Measurements from ENCODE around the gene PCID2. TPM values are rescaled to one million over a fixed set of nuclear protein-coding genes. Genes with fewer than 3 reads are reported as not detected.

PCID2 gene
- total RNA-seq, 4 donors from 2014 or later: 21.0 to 47.9 (median 33.6) TPM

DNA sequence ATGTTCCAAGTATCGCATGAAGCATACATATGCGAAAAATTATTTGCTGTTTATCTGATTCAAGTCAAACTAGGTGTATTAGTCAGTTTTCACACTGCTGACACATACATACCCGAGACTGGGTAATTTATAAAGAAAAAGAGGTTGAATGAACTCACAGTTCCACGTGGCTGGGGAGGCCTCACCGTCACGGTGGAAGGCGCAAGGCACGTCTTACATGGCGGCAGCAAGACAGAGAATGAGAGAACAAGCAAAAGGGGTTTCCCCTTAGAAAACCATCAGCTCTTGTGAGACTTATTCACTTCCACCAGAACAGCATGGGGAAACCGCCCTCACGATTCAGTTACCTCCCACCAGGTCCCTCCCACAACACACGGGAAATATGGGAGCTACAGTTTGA lies 63.0 kb downstream of the PCID2 start:
- Histone ChIP-seq H3K9me3 (no peaks in the 10 kb centered on the region), H3K36me3 (peaks cover 0 to 11% (median 0%) of the 10 kb centered on the region in 3 donors), H3K27me3 (no peaks in the 10 kb centered on the region), H3K4me3 (no peak overlapping the region), H3K4me1 (no peaks in the 10 kb centered on the region), H3K27ac (no peak overlapping the region)
- no peak for DNase-seq
- intact Hi-C loops (cut with DNase I): no loop called here
- 71 to 72% methylated on average over 11 to 12 of the region's 12 CpGs for WGBS, 2 donors
- TF ChIP-seq, protein P1, sequence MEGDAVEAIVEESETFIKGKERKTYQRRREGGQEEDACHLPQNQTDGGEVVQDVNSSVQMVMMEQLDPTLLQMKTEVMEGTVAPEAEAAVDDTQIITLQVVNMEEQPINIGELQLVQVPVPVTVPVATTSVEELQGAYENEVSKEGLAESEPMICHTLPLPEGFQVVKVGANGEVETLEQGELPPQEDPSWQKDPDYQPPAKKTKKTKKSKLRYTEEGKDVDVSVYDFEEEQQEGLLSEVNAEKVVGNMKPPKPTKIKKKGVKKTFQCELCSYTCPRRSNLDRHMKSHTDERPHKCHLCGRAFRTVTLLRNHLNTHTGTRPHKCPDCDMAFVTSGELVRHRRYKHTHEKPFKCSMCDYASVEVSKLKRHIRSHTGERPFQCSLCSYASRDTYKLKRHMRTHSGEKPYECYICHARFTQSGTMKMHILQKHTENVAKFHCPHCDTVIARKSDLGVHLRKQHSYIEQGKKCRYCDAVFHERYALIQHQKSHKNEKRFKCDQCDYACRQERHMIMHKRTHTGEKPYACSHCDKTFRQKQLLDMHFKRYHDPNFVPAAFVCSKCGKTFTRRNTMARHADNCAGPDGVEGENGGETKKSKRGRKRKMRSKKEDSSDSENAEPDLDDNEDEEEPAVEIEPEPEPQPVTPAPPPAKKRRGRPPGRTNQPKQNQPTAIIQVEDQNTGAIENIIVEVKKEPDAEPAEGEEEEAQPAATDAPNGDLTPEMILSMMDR (IDR thresholded peaks at IDR 0.05): no peak
- no peak for TF ChIP-seq POLR2A (IDR thresholded peaks at IDR 0.05)

DNA sequence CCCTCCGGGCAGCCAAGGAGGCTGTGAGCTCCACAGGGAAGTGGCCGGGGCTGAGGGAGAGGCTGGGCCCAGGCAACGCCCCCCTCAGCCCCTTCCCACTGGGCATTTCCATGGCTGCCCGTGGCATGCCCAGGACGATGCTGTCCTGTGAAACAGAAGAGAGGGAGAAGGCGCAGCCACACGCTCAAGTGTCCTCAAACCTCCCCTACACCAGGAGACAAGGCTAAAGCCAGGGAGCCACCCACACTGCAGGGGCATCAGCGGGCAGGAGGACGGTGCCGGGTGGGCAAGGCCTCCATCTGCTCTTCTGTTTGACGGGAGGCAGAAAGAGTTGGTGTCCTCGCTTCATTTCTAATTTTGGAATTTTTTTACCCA lies 64.2 kb downstream of the PCID2 start:
- no peaks in the 10 kb centered on the region for H3K4me1 ChIP-seq
- no peak overlapping the region for H3K27ac ChIP-seq
- DNase-seq: no peak
- peaks cover 0 to 11% (median 0%) of the 10 kb centered on the region in 3 donors for H3K36me3 ChIP-seq
- WGBS, 2 donors: 91 to 93% methylated on average over 5 to 9 of the region's 12 CpGs
- no peaks in the 10 kb centered on the region for H3K9me3 ChIP-seq
- H3K4me3 ChIP-seq: no peak overlapping the region
- TF ChIP-seq POLR2A (IDR thresholded peaks at IDR 0.05): no peak
- intact Hi-C loops (cut with DNase I): no loop called here
- no peaks in the 10 kb centered on the region for H3K27me3 ChIP-seq

DNA sequence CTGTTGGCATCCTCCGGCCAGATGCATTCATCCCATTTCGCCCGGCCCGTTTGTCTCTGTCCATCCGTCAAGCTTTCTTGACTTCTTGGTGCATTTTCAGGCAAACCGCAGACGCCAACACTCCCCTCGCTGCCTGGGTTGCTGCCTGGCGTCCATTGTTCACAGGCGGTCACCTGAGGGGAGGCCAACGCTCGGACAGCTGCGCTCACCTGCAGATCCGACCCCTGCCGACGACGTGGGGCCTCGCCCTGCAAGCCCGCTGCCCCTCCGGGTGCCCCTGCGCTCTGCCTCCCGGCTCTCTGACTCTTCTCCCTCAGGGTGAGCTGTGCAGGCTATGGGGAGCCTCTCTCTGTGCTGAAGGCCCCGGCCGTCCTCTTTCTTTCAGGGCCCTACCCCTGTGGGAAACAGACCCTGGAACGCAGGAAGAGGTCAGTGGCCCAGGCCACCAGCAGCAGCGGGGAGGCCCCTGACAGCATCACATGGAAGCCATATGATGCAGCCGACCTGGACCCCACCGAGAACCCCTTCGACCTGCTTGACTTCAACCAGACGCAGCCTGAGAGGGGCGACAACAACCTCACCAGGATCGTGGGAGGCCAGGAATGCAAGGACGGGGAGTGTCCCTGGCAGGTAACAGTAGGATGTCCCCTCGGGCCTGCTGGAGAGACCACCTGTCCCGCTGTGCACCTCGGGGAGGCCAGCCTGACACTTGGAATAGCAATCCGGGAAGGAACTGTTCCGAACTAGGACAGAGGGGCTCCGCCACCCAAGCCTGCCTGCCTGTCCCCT lies 64.8 kb downstream of the PCID2 start:
- H3K9me3 ChIP-seq: no peaks in the 10 kb centered on the region
- no peak for DNase-seq
- TF ChIP-seq, protein P1 (IDR thresholded peaks at IDR 0.05): no peak
- TF ChIP-seq POLR2A (IDR thresholded peaks at IDR 0.05): no peak
- no peak overlapping the region for H3K4me3 ChIP-seq
- no peak overlapping the region for H3K27ac ChIP-seq
- intact Hi-C loops (cut with DNase I): no loop called here
- 83 to 88% methylated on average over 16 to 22 of the region's 39 CpGs for WGBS, 2 donors
- peaks cover 0 to 11% (median 0%) of the 10 kb centered on the region in 3 donors for H3K36me3 ChIP-seq
- H3K27me3 ChIP-seq: no peaks in the 10 kb centered on the region
- no peaks in the 10 kb centered on the region for H3K4me1 ChIP-seq

DNA sequence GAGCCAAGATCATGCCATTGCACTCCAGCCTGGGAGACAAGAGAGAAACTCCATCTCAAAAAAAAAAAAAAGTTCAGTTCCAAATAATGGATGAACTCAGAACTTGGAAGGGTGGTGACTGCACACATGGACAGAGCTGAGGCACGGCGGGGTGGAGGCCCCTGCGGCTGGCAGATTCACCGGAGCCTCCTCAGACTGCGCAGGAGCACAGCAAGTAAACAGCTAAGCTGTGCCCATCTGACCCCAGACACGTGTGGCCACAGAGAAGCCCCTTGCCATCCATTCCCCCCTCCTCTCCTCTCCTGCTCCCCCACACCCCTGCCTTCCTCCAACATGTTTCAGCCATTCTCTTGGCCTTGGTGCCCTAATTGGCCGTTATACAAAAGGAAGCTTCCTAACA lies 65.6 kb downstream of the PCID2 start:
- Histone ChIP-seq H3K9me3 (no peaks in the 10 kb centered on the region), H3K27me3 (no peaks in the 10 kb centered on the region), H3K4me1 (no peaks in the 10 kb centered on the region), H3K36me3 (peaks cover 0 to 11% (median 0%) of the 10 kb centered on the region in 3 donors), H3K4me3 (no peak overlapping the region), H3K27ac (no peak overlapping the region)
- intact Hi-C loops (cut with DNase I): no loop called here
- TF ChIP-seq, protein P1 (IDR thresholded peaks at IDR 0.05): no peak
- no peak for TF ChIP-seq POLR2A (IDR thresholded peaks at IDR 0.05)
- no peak for DNase-seq
- 78 to 81% methylated on average over 7 of the region's 7 CpGs for WGBS, 2 donors

DNA sequence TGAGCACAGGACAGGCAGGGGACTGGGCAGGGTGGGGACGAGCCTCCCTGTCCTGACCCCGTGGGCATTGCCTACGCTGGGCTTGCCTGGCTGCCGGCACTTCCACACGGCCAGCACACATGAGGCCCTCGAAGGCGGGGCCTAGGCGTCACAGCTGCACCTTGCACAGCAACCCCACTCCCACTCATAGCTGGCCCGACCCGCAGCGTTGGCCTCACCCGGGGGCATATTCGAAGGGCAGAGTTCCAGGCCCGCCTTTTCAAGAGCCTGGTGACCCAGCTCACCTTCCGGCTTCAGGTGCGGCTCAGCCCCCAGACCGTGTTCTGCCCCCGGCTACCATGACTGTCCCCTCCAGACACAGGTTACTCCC lies 66.9 kb downstream of the PCID2 start:
- Histone ChIP-seq H3K9me3 (no peaks in the 10 kb centered on the region), H3K27me3 (no peaks in the 10 kb centered on the region), H3K4me1 (no peaks in the 10 kb centered on the region), H3K36me3 (peaks cover 0 to 11% (median 0%) of the 10 kb centered on the region in 3 donors), H3K27ac (no peak overlapping the region), H3K4me3 (no peak overlapping the region)
- DNase-seq: no peak
- WGBS, 2 donors: 75 to 94% methylated on average over 7 to 13 of the region's 18 CpGs
- TF ChIP-seq, protein P1 (IDR thresholded peaks at IDR 0.05): no peak
- TF ChIP-seq POLR2A (IDR thresholded peaks at IDR 0.05): no peak
- intact Hi-C loops (cut with DNase I): no loop called here
